Ovary (tissue), 9 donors: ENCODE measurements around the gene KIAA1755. TPM values are rescaled to one million over a fixed set of nuclear protein-coding genes. Genes with fewer than 3 reads are reported as not detected.

Source experiments
- DNase-seq, 5 donors: peaks; one replicate each; pipeline ENCODE4 v3.0.0-alpha.2; 2019 to 2020
- H3K27ac ChIP-seq, 2 donors: fragments of 200-600 bp; one replicate each; pipeline versions ENCODE4 v1.5.1 to v1.8.0; 2019 to 2022
- H3K27me3 ChIP-seq: fragments of 200-600 bp; one replicate; pipeline ENCODE4 v1.8.0; 2022
- H3K36me3 ChIP-seq: fragments of 200-600 bp; sonication (generic); one replicate; pipeline ENCODE4 v1.5.1; 2019
- H3K4me1 ChIP-seq: one replicate; pipeline ENCODE4 v1.8.1; 2013; ENCODE audit warnings: mild to moderate bottlenecking, moderate library complexity; ENCODE audit not compliant: insufficient read depth
- H3K4me3 ChIP-seq: fragments of 200-600 bp; sonication (generic); one replicate; pipeline ENCODE4 v1.5.1; 2017
- H3K9me3 ChIP-seq, 2 donors: fragments of 200-600 bp in 1 of 2; sonication (generic) in 1 of 2; one replicate each; pipeline versions ENCODE4 v1.5.1 to v1.8.1; 2013 to 2019; ENCODE audit warnings: mild to moderate bottlenecking in 1 of 2, moderate library complexity in 1 of 2
- CTCF ChIP-seq, 3 donors: fragments of 450-650 bp in 2 of 3; fragments of 200-600 bp in 1 of 3; IDR thresholded peaks; one replicate each; pipeline versions ENCODE4 v1.5.1 to v1.8.0; 2016 to 2022; ENCODE audit warnings: antibody characterized with exemption in 3 of 3, mild to moderate bottlenecking in 1 of 3
- EP300 ChIP-seq: sonication (generic); formaldehyde crosslinking; IDR thresholded peaks from one replicate; pipeline ENCODE4 v1.6.1; 2017; ENCODE audit warnings: antibody characterized with exemption
- POLR2A ChIP-seq: fragments of 450-650 bp; IDR thresholded peaks from one replicate; pipeline ENCODE4 v1.6.1; 2017; ENCODE audit warnings: antibody characterized with exemption, mild to moderate bottlenecking, moderate library complexity
- WGBS, 3 donors: extraction: QIAGEN DNeasy Blood & Tissue Kit in 1 of 3; methylation state at CpG; one replicate each; pipeline versions ENCODE4 v1.1.5 to v1.1.7; 2013 to 2017; 5-methylcytosine and 5-hydroxymethylcytosine counted together
- intact Hi-C, 4 donors: fragments of 100-400 bp; cut with DNase I; formaldehyde crosslinking; loops; one replicate each; pipeline versions ENCODE4 v1.11.0 to v1.15.1; 2022 to 2023
- polyA plus RNA-seq, 2 donors: library from polyadenylated mRNA; stranded (reverse); fragments of 200-250 nt in 1 of 2; fragments of 350-450 nt in 1 of 2; fragmentation: Illumina TruSeq in 1 of 2; extraction: RNeasy Lipid Tissue Mini Kit (QIAGEN cat#74804) in 1 of 2; gene quantifications; one replicate each; pipeline ENCODE4 v1.2.3, GENCODE V29; 2013 to 2014
- total RNA-seq, 7 donors: library from RNA; depleted of rRNA in 2 of 7; stranded (reverse); fragments of >200 nt in 2 of 7; fragmentation: NEBNext Ultra II Directional in 3 of 7; extraction: Animal tissue kit (Norgen Biotek cat#: 25700) in 3 of 7; gene quantifications; one replicate each; pipeline versions ENCODE4 v1.1.0 to v1.2.4, GENCODE V29; 2016 to 2023
- donor health status: DM: no; HTN: no; CAD: no; lungs with moderate emphysema.
- donor health status: DM: no; HTN: no; CAD: no.
- donor health status: Bipolar disorder and iron deficiency.
- donor health status: DM: yes; HTN: yes; CAD: no.
- donor health status: DM: no; HTN: no; CAD: no.
- donor health status: DM: yes; HTN: yes; CAD: no.

KIAA1755 gene
- total and polyA plus RNA-seq, 9 donors: 4.4 to 29.7 (median 12.0) TPM

DNA sequence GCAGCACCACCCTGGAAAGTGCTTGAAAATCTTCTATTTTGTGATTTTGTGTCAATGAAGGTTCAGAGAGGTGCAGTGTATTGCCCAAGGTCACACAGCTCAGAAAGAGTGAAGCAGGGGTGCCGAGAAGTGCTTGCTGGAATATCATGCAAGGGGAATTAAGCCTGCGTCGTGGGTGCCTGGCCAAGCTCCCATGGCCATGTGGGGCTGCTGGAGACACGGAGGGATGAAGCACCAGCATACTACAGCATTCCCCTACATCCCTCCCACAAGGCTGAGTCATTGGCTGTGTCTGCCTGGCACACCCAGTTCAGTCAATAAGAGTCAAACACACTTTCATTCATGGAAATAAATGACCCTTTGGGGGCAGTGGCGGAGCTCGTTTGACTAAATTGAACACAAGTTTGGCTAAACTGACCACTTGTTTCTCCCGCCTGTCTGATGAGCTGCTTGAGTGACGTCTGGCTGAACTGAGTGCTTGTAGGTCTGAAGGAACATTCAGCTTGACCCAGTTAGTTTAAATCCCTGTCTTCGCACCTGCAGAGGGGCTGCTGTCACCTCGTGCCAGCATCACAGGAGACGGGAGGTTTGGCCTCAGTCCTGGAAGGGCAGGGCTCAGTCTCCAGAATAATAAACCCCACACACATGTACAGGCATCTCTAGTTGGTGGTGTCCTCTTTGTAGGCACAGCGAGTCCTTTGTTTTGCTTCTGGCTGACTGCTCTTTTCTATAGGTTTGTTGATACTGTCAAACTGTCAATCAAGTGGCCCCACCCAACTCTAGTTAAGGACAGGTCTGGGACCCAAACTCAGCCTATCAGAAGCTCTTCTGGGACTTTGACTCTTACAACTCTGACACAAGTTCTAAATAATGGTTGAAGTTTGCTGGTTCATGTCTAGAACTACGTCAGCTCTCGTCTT lies 87.0 kb downstream of the KIAA1755 start:
- TF ChIP-seq EP300: no peak
- no peak for TF ChIP-seq POLR2A
- TF ChIP-seq CTCF (IDR thresholded peaks at IDR 0.05): no peak
- Histone ChIP-seq H3K4me1 (peaks cover 2% of the 10 kb centered on the region), H3K4me3 (no peak overlapping the region), H3K27ac (no peak overlapping the region), H3K36me3 (no peaks in the 10 kb centered on the region), H3K27me3 (no peaks in the 10 kb centered on the region), H3K9me3 (no peaks in the 10 kb centered on the region)
- intact Hi-C loops: no loop called here
- DNase-seq: peak in 1 of 5 donors; percentile 34
- WGBS, 3 donors: 42 to 45% (median 44%) methylated on average over 14 of the region's 14 CpGs

DNA sequence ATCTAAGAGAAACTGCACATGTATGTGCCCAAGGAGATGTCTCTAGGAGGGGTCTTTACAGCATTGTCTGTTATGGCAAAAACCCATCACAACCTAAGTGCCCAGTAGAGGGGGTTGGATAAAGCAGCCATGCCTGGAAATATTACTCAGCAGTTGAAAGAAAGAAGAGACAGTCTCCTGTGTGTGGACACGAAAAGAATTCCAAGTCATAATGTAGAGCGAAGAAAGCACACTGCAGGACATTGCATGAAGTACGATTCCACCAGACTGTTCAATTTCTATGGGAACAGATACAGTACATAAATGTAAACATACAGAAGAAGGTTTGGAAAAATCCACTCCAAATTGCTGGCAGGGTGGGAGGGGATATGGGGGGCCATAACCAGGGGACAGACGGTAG lies 88.1 kb downstream of the KIAA1755 start:
- intact Hi-C loops: no loop called here

DNA sequence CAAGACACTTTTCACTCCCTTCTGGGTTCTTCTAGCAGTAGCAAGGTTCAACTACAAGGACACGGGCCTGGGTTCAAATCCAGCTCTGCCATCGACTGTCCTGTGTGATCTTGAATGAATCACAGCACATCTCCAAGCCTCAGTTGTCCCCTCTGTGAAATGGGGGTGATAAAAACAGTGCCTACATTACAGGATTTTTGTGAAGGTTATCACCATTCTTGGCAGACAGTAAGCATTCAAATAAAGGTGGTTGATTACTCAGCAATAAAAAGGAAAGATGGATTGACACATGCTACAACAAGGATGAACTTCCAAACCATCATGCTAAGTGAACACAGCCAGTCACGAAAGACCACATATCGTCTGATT lies 88.9 kb downstream of the KIAA1755 start:
- TF ChIP-seq EP300 (no peak), CTCF (IDR thresholded peaks at IDR 0.05) (no peak), POLR2A (no peak)
- WGBS, 3 donors: 55 to 74% (median 73%) methylated on average over 4 of the region's 4 CpGs
- intact Hi-C loops: no loop called here
- no peaks in the 10 kb centered on the region for H3K9me3 ChIP-seq
- no peak for DNase-seq
- H3K4me3 ChIP-seq: no peak overlapping the region
- no peaks in the 10 kb centered on the region for H3K27me3 ChIP-seq
- no peak overlapping the region for H3K27ac ChIP-seq
- H3K4me1 ChIP-seq: peaks cover 2% of the 10 kb centered on the region
- H3K36me3 ChIP-seq: no peaks in the 10 kb centered on the region

More for the DNA sequence above, 88.1 kb downstream of the KIAA1755 start:
- Histone ChIP-seq H3K4me3 (no peak overlapping the region), H3K9me3 (no peaks in the 10 kb centered on the region), H3K27me3 (no peaks in the 10 kb centered on the region), H3K36me3 (no peaks in the 10 kb centered on the region), H3K4me1 (peaks cover 2% of the 10 kb centered on the region), H3K27ac (no peak overlapping the region)
- WGBS, 3 donors: 43 to 51% (median 49%) methylated on average over 4 of the region's 4 CpGs
- no peak for DNase-seq
- TF ChIP-seq EP300 (no peak), POLR2A (no peak)

DNA sequence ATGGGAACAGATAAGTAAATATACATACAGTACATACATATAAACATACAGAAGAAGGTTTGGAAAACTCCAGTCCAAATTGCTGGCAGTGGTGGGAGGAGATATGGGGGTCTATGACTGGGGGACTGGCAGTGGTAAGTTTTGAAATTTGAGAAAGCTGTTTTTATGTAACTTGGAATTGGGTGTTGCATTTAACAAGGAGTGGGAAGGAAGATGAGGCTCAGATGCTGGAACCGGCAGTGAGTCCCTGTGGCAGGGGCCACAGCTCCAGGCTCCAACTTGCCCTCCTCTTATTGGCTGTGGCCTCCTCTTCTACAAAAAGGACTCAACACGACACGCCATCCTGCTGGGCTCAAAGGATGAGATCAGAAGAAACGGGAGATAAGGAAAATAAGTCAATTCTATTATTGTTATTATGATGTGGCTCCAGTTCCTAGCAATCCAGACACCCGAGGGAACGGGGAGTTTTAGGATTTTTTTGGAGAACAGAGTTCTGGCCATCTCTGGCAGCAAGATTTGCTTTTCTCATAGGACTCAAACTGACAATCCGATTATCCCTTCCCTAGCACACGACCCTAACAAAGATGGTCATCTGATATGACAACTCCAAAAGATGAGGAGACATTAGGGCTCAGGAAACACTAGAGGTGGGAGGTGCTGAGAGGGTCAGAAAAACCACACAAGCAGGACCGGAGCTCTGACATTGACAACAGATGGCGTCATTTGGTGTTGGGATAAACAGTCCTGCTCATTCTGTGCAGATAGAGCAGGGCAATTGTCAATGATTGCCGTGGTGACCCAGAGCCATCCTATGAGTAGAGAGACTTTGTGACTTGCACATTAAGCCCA lies 89.5 kb downstream of the KIAA1755 start:
- H3K9me3 ChIP-seq: no peaks in the 10 kb centered on the region
- H3K27ac ChIP-seq: no peak overlapping the region
- no peaks in the 10 kb centered on the region for H3K36me3 ChIP-seq
- no peaks in the 10 kb centered on the region for H3K27me3 ChIP-seq
- no peak overlapping the region for H3K4me3 ChIP-seq
- H3K4me1 ChIP-seq: peaks cover 4% of the 10 kb centered on the region
- 17 to 24% (median 23%) methylated on average over 11 of the region's 11 CpGs for WGBS, 3 donors
- intact Hi-C loops: no loop called here
- DNase-seq: no peak
- TF ChIP-seq EP300 (no peak), CTCF (IDR thresholded peaks at IDR 0.05) (no peak), POLR2A (no peak)
